Measurements from ENCODE around the gene MALAT1. TPM values are rescaled to one million over a fixed set of nuclear protein-coding genes. Genes with fewer than 3 reads are reported as not detected.

Gene MALAT1
- total RNA-seq, 1 experiment from 2014 or later: 6,000 TPM

DNA sequence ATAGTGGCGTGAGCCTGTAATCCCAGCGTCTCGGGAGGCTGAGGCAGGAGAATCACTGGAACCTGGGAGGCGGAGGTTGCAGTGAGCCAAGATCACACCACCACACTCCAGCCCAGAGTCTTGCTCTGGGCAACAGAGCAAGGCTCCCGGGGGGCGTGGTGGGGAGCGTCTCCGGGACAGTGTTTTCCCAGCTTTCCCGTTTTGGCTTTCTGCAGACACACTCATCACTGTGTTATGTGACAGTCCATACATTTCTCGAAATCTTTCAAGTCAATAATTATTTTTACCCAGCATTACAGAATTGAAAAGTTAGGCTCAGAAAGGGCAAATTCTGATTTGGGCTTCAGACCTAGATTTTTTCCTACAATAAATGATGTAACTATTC, 44.5 kb upstream of the MALAT1 start (continued):
- TF ChIP-seq ZBTB33 (IDR thresholded peaks at IDR 0.05; ENCODE audit: extremely low read depth, insufficient replicate concordance, low read length) (no peak), JUND (IDR thresholded peaks at IDR 0.05) (no peak), ZFX (IDR thresholded peaks at IDR 0.05) (no peak), TCF7L2 (IDR thresholded peaks at IDR 0.05; ENCODE audit: borderline replicate concordance, extremely low read depth, insufficient read depth, insufficient read length) (no peak), ELF1 (IDR thresholded peaks at IDR 0.05; ENCODE audit: borderline replicate concordance, low read depth) (no peak)

DNA sequence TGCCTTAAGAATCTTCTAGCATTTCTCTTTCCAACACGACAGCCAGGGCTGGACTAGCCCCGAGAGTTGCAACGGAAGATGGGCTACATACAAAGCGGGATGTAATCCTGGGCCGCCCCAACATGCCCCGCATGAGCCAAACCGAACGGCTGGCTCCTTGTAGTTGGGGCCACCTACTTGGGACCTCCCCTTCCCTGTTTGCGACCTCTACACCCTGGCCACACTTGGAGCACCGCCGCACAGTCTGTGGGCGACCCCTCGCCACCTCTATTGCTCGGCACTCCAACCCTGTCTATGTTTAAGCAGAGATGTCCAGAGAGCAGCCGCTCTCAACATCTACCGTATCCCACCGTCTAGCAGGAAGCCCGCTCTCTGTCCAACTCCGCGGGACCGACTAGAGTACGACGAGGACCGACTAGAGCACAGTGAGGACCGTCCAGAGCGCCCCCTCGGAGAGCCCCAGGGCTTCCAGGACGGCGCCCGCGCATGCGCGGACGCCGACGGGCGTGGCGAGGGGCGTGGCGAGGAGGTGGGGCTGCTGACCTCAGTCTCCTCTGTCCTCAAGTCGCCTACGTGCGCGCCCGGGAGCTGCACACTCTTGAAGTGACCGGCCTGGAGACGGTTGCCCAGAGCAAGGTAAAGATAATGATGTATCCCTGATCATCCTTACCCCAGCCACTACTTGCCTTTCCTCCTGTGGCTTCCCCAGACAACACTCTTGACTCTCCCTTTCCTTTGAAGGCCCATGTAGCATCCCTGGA, 44.0 kb upstream of the MALAT1 start:
- Histone ChIP-seq H3K79me2 (ENCODE audit: insufficient read depth, low read length) (peaks cover 14% of the 10 kb centered on the region), H3K4me3 (replicated peaks in 1 of 2; ENCODE audit: low read depth in 1 of 2, low read length in 2 of 2) (peak overlapping the region; percentile 73 to 76), H3K9me2 (ENCODE audit: insufficient read depth) (no peaks in the 10 kb centered on the region), H3K9me3 (ENCODE audit: control insufficient read depth in 1 of 2, insufficient read depth in 1 of 2, low read depth in 1 of 2, low read length in 2 of 2) (no peaks in the 10 kb centered on the region), H2AFZ (ENCODE audit: low read depth, low read length, poor library complexity, severe bottlenecking) (no peak overlapping the region), H3K36me3 (ENCODE audit: control insufficient read depth in 1 of 2, insufficient read depth in 2 of 2, low read length in 2 of 2) (no peaks in the 10 kb centered on the region), H3K27ac (ENCODE audit: low read depth, low read length) (peak overlapping the region; percentile 94), H3K9ac (ENCODE audit: low read length) (peak overlapping the region; percentile 81), H3K27me3 (ENCODE audit: insufficient read depth, low read length) (no peaks in the 10 kb centered on the region), H3K4me2 (ENCODE audit: low read length) (peak overlapping the region; percentile 97), H4K20me1 (ENCODE audit: insufficient read depth) (no peaks in the 10 kb centered on the region), H3K4me1 (ENCODE audit: control insufficient read depth in 1 of 2, insufficient read depth in 2 of 2, low read length in 2 of 2) (peaks cover 40 to 51% of the 10 kb centered on the region in 2 experiments)
- intact Hi-C loops (cut with micrococcal nuclease): no loop called here
- DNase-seq (ENCODE audit: low read depth, low spot score) (peak; percentile 85), ATAC-seq (peak; percentile 85)
- ChIA-PET RAD21 (ENCODE audit: low non-redundant PET in 1 of 2, low total read pairs in 2 of 2, uncharacterized antibody in 2 of 2, unreplicated experiment in 2 of 2) (no interaction called here), POLR2A (interaction anchor here (0.7 to 4.3 kb wide), 14 partner anchors 8 to 52 kb away, joined by 3 to 33 read pairs (median 4); partner anchors contain the start of gene MALAT1), CTCF (interaction anchor here (0.6 to 1.4 kb wide), 3 partner anchors 14 to 32 kb away, joined by 3 to 9 read pairs (median 3); no protein-coding TSS in a partner anchor)
- TF ChIP-seq POLR2A (IDR thresholded peaks at IDR 0.05; ENCODE audit: borderline replicate concordance, extremely low read depth, insufficient read depth, insufficient read length) (peak; percentile 94), RAD21 (IDR thresholded peaks at IDR 0.05; ENCODE audit: low read depth) (no peak), EGR1 (IDR thresholded peaks at IDR 0.05; ENCODE audit: low read depth) (no peak; the same call in 1 of the 2 replicates), SP1 (IDR thresholded peaks at IDR 0.05; ENCODE audit: low read depth) (no peak; the same call in 1 of the 2 replicates), TCF7L2 (IDR thresholded peaks at IDR 0.05; ENCODE audit: borderline replicate concordance, extremely low read depth, insufficient read depth, insufficient read length) (peak; percentile 57), SIN3A (IDR thresholded peaks at IDR 0.05; ENCODE audit: low read depth) (peak; percentile 92), POLR2AphosphoS5 (IDR thresholded peaks at IDR 0.05; ENCODE audit: low read depth, low read length) (peak; percentile 99), EZH2phosphoT487 (IDR thresholded peaks at IDR 0.05; ENCODE audit: borderline replicate concordance) (no peak), ELF1 (IDR thresholded peaks at IDR 0.05; ENCODE audit: borderline replicate concordance, low read depth) (no peak)
- TF ChIP-seq, protein P1, sequence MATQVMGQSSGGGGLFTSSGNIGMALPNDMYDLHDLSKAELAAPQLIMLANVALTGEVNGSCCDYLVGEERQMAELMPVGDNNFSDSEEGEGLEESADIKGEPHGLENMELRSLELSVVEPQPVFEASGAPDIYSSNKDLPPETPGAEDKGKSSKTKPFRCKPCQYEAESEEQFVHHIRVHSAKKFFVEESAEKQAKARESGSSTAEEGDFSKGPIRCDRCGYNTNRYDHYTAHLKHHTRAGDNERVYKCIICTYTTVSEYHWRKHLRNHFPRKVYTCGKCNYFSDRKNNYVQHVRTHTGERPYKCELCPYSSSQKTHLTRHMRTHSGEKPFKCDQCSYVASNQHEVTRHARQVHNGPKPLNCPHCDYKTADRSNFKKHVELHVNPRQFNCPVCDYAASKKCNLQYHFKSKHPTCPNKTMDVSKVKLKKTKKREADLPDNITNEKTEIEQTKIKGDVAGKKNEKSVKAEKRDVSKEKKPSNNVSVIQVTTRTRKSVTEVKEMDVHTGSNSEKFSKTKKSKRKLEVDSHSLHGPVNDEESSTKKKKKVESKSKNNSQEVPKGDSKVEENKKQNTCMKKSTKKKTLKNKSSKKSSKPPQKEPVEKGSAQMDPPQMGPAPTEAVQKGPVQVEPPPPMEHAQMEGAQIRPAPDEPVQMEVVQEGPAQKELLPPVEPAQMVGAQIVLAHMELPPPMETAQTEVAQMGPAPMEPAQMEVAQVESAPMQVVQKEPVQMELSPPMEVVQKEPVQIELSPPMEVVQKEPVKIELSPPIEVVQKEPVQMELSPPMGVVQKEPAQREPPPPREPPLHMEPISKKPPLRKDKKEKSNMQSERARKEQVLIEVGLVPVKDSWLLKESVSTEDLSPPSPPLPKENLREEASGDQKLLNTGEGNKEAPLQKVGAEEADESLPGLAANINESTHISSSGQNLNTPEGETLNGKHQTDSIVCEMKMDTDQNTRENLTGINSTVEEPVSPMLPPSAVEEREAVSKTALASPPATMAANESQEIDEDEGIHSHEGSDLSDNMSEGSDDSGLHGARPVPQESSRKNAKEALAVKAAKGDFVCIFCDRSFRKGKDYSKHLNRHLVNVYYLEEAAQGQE (IDR thresholded peaks at IDR 0.05; ENCODE audit: low read depth): no peak
- TF ChIP-seq, protein P2, sequence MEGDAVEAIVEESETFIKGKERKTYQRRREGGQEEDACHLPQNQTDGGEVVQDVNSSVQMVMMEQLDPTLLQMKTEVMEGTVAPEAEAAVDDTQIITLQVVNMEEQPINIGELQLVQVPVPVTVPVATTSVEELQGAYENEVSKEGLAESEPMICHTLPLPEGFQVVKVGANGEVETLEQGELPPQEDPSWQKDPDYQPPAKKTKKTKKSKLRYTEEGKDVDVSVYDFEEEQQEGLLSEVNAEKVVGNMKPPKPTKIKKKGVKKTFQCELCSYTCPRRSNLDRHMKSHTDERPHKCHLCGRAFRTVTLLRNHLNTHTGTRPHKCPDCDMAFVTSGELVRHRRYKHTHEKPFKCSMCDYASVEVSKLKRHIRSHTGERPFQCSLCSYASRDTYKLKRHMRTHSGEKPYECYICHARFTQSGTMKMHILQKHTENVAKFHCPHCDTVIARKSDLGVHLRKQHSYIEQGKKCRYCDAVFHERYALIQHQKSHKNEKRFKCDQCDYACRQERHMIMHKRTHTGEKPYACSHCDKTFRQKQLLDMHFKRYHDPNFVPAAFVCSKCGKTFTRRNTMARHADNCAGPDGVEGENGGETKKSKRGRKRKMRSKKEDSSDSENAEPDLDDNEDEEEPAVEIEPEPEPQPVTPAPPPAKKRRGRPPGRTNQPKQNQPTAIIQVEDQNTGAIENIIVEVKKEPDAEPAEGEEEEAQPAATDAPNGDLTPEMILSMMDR (IDR thresholded peaks at IDR 0.05 in 2 of 3, conservative IDR thresholded peaks at IDR 0.05 in 1 of 3; ENCODE audit: borderline replicate concordance in 1 of 3, insufficient read depth in 1 of 3, low read depth in 2 of 3, low read length in 2 of 3): 0 out of 6 replicates have a peak, but pooled peaks of 1 of the 3 experiments have one; percentile 17
- BruUV-seq (replicated peaks): TSS peak; percentile 96

All from HCT116 (cell line).